HG03558 (cell line): Measurements from ENCODE around the gene SLC25A21.

Experiments used
- ATAC-seq: cut with Tn5 transposase; IDR thresholded peaks from one replicate; pipeline ENCODE4 v1.9.1; 2021; ENCODE audit warnings: moderate number of reproducible peaks; ENCODE audit not compliant: unreplicated experiment; ENCODE audit errors: extremely low read depth

SLC25A21 gene

GRCh38 chr14:36683083-36683724 is 489.2 kb downstream of the SLC25A21 start:
- ATAC-seq, result no peak

DNA sequence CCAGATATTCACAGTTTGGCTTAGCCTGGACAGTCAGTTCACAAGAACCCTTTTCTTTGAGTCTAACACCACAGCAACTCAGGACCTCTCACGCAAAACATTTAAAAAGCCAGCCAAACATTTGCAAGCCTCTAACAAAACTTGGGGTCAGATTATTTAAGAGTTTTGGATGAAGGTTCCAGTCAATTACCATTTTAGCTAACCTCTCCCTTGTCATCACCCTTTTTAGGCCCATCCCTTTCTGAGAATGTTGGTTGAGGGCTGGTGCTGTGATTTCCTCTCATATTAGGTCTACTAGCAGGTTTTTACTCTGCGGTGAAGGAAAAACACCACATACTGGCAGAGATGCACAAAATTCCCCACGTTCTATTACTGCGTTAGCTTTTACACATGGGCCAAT is 490.1 kb downstream of the SLC25A21 start:
- no peak for ATAC-seq

GRCh38 chr14:36676236-36676635 is 496.2 kb downstream of the SLC25A21 start:
- ATAC-seq, result no peak

GRCh38 chr14:36675581-36675980 is 496.8 kb downstream of the SLC25A21 start:
- ATAC-seq, result no peak

- no peak for ATAC-seq
Observed at GRCh38 chr14:36674659-36675058, 497.7 kb downstream of the SLC25A21 start.

DNA sequence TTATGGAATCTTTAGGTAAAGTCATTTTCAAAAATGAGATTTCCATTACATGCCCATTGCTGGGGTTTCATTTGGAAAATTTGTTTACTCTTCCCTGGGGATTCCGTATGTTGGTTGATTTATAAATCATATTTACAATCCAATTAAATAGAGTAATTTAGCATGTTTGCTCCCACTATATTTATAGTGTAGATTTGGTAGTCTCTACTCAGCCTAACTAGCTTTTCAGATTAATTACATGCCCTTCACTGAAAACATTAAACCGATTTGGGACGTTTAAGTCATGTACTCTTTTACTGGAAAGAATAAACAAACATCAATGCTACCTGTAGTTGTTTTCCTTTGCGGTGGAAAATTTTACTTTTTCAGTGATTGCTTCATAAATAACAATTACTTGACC is 500.3 kb downstream of the SLC25A21 start:
- no peak for ATAC-seq

DNA sequence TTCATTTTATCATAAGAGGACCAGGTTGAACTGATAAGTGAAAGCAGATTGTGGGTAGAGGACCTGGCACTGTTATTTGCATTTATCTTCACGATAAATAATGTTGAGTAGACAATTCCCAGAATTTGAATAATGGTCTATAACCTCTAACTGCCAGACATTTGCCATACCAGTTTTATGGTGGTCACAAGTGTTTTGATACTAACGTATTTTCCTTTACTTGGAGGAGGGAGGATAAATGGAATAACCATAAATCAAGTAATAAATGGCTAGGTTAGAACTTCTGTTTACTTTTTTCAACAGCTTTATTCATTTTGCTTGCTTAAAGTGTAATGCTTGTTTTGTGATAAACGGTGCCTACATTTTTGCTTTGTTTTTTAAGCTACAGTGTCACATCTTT is 501.3 kb downstream of the SLC25A21 start:
- ATAC-seq, result no peak

GRCh38 chr14:36667679-36668078 is 504.7 kb downstream of the SLC25A21 start:
- ATAC-seq, result no peak

- no peak for ATAC-seq
Observed at GRCh38 chr14:36666416-36667206, 505.8 kb downstream of the SLC25A21 start.

GRCh38 chr14:36665887-36666415 is 506.5 kb downstream of the SLC25A21 start:
- ATAC-seq, result no peak

DNA sequence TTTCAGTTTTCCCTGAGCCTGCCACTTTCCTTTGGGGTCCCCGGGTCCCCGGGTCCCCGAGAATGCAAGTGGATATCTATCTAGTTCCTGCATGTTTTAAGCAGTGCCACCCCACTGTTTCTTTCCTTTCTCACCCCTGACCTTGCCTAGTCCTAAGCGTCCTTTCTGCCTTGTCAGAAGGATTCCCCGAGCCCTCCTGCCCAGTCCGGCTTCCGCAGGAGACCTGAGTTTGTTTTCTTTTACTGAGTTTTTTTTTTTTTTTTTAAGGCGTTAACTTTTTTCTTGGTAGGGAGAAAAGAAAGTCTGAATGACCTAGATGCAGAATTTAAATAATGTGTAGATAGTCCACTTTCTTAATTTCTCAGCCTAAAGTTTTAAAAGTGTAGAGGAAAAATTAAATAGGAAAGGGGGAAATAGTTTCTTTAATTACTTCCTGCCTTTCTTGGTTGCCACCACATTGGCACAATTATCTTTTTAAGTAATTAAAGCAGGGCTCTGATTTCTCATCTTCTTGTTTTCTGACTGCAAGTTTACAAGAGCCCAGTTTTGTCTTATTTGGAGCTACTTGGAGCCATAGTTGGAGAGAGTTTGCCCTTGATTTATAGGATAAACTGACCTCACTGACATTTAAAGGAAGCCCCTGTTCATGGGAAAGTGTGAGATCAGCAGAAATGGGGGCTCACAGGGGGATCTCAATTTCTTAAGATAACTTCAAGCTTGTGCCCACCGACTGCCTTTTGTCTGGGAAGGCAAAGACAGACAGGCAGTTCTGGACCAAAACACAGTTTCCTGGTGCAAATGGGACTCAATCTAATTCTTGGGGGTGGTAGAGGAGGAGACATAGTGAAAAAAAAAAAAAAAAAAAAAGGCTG is 507.8 kb downstream of the SLC25A21 start:
- no peak for ATAC-seq

DNA sequence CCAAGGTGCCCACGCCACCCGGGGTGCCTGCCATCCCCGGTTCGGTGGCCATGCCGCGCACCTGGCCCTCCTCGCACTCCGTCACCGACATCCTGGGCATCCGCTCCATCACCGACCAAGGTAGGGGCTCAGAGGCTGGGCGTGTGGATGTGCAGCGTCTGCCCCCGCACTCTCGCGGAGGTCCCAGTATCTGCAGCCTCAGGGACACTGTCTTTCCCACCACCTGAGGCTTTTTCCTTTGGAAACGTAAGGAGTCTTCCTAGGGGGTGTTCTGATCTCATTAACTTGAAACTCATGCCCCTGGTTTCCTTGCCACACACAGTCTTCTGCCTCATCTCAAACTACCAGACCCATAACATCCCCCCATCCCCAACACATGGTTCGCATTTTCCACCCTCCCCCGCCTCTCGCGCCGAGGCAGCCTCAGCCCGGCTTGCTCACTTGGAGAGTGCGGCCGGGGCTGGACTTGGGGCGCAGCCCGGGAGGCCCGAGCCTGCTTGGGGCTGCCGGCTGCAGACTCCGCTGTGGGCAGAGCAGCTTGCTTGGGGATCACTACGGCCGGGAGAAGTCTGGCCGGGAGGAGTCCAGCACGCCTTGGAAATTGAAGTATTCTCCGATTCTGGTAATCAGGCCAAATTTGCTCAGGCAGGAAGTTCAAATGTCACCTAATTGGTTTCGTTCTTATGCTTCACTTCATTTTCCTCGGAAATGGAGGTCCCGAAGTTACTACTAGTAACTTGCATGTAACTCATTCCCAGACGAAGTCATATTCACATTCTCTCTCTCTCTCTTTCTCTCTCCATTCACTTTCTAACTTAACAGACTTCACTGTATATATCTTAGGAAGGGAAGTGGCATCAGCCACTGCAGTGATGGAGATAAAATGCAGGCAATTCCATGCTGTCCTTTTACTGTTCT is 508.7 kb downstream of the SLC25A21 start:
- ATAC-seq, result no peak

DNA sequence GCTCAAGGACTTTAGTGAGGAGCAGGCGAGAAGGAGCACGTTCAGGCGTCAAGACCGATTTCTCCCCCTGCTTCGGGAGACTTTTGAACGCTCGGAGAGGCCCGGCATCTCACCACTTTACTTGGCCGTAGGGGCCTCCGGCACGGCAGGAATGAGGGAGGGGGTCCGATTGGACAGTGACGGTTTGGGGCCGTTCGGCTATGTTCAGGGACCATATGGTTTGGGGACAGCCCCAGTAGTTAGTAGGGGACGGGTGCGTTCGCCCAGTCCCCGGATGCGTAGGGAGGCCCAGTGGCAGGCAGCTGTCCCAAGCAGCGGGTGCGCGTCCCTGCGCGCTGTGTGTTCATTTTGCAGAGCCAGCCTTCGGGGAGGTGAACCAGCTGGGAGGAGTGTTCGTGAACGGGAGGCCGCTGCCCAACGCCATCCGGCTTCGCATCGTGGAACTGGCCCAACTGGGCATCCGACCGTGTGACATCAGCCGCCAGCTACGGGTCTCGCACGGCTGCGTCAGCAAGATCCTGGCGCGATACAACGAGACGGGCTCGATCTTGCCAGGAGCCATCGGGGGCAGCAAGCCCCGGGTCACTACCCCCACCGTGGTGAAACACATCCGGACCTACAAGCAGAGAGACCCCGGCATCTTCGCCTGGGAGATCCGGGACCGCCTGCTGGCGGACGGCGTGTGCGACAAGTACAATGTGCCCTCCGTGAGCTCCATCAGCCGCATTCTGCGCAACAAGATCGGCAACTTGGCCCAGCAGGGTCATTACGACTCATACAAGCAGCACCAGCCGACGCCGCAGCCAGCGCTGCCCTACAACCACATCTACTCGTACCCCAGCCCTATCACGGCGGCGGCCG is 509.6 kb downstream of the SLC25A21 start:
- no peak for ATAC-seq

GRCh38 chr14:36662258-36662542 is 510.2 kb downstream of the SLC25A21 start:
- no peak for ATAC-seq

GRCh38 chr14:36661506-36662257 is 510.7 kb downstream of the SLC25A21 start, which contains the start of gene PAX9:
Gene PAX9 (plus strand): TSS chr14:36661860. CDS start chr14:36662090, 230 bp downstream.
- ATAC-seq, result peak; percentile 76

- no peak for ATAC-seq
Observed at GRCh38 chr14:36660736-36661505, 511.5 kb downstream of the SLC25A21 start.
